ENCODE results near the gene ZNF133.

Gene ZNF133

DNA sequence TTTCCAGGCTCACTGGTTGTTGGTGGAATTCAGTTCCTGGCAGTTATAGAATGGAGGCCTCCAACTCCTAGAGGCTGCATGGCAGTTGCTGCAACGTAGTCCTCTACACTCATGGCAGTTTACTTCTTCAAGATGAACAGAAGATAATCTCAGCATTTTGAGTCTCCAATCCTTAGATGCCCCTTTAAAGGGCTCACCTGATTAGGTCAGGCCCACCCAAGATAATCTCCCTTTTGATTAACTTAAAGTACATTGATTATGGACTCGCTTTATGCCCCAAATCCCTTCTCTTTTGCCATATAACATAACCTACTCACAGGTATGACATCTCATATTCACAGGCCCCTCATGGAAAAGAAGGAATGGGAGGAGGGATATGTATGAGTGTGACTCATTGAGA lies 76.4 kb downstream of the ZNF133 start:
- DNase-seq = no peak

Measured in activated effector memory CD4-positive, alpha-beta T cell treated with anti-CD3 and anti-CD28 coated beads, Interleukin-2, amount 50 U/mL, for 16 hours (primary cell).